Stimulated activated CD4-positive, alpha-beta T cell treated with anti-CD3 and anti-CD28 coated beads, Interleukin-1b, Interleukin-23, amount 100 ng/mL, for 4 hours (primary cell): Measurements from ENCODE around the gene EME2.

Source experiments
- DNase-seq, 2 donors: peaks; one replicate each; pipeline ENCODE4 v3.0.0-alpha.2; 2020; ENCODE audit warnings: low read depth in 2 of 2

Gene EME2

DNA sequence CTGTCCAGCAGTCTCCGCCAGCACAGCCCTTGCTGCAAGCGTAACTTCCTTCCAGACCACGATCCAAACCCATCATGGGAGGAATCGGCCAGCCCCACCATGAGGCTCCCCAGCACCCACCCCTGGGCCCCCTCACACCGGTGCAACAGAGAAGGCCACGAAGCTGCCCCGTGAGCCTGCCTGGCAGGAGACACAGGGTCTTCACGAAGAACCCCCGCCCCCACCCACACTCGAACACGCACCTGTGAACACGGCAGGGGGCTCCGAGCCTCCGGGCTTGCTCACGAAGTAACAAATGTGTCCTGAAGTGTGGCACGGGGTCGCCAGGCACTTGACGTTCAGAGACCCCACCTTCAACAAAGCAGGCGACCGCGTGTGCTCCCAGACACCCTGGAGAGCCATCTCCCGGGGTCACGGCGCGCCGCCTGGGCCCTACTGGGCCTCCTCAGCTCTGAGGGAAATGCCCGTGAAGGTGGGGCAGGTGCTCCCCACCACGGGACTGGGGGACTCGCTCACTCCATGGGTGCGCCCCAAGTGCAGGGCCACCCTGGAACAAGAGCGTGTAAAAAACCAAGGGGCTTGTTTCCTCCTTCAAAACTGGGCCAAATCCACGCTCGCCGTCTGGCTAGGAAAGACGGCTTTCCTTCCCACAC is 46.4 kb downstream of the EME2 start:
- no peak for DNase-seq

DNA sequence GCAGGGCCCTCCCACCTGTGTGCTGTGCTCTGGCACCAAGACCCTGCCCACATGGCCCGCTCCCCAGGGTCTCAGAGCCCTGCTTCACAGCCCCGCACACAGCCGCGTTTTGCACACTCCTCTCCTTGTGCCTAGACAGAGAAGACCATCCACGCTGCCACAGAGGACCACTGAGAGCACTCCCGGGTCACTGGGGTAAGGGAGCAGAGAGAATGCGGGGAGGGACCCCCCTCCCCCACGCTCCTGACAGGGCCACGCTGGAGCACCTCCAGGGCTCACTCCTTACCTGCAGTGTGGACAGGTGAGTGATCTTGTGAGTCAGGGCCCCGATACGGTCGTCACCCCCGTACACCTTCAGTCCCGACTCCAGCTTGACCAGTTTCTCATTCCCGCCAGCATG is 47.0 kb downstream of the EME2 start:
- no peak for DNase-seq

DNA sequence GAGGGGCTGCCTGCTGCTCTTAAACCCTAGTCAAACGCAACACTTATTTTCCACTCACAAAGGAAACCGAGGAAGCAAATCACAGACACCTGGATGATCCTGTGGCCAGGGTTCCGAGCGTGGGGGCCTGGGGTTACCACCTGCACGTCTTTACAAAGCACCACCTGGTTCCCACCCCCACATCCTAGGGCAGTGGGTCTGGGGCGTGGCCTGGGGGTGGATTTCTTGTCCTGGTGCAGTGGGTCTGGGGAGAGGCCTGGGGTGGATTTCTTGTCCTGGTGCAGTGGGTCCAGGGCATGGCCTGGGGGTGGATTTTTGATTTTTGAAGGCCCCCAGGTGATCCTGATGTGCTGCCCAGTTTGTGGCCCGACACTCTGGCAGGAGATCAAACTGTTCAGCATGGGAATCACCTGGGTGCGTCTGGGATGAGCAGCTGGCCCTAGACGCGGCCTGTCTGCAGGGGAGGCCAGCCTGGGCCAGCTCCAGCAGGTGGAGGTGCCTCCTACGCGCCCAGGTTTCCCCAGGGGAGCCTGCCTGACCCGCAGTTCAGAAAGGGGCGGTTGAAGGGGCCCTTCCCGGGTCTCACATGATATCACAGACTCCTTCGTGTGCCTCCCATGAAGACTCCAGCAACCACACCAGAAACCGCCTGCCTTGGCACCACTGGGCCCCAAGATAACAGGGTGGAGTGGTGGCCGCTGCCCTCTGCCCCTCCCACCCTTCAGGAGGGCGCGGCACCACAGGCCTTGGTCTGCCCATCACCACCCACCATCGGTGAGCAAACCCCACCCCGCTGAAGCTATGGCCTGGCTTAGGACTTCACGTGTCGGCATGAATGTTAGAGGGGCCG is 47.7 kb downstream of the EME2 start:
- DNase-seq: no peak

DNA sequence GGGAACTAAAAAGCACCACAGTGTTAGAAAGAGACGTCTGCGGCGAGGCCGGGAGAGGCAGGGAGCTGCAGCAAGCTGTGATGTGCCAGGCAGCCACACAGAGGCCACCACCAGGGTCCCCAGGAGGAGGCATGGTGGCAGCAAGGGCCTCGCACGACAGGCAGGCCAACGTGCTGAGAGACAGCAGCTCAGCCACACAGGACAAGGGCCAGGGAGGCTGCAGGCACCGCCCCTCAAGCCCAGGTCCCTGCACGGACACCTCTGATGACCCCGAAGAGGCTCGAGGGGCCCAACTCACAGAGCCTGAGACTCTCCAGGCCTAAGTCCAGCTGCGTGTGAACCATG is 48.3 kb downstream of the EME2 start:
- DNase-seq: no peak

DNA sequence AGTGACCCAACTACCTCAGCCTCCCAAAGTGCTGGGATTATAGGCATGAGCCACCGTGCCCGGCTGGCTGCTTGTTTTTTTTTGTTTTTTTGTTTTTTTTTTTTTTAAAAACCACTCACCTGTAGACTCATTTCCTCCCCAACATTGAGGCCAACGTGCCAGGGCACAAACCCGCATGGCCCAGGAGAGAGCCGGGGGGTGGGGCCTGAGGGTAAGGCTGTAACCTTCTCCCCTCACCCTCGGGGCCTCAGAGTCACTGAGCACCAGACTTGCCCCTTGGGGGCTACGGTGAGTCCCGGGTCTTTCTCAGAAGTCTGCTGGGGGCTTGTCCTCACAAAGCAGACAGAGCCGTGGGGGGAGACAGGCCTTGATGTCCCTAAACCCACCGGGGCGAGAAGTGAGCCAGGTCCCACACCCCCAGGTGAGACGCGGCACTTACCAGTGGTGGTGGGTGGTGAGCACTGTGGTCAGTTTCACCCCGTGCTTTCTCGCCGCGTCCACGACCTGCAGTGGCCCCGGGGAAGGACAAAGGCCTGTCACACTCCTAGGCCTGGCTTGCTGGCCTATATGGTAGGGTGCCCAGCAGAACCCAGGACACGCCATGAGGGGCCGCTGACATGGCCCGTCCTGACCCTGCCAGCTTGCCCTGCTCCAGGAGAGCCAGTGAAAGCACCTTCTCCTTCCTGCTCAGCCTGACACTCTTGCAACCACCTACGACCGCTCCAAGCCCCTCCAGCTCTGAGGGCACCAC is 49.4 kb downstream of the EME2 start:
- no peak for DNase-seq

DNA sequence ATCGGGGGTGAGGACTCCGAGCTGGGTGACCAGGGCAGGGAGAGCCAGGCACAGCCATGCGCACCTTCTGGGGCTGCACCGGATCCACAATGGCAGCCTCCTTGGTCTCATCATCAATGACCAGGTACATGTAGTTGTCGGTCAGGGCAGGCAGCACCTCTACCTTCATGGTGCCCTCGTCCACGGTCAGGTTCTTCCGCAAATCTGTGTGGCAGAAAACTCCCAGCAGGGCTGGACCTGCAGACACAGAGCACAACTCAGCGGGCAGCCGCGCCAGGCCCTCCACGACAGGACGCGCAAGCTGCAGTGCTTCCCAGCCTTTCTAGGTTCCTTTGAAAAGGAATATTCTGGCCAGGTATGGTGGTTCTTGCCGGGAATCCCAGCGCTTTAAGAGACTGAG is 50.2 kb downstream of the EME2 start:
- no peak for DNase-seq

DNA sequence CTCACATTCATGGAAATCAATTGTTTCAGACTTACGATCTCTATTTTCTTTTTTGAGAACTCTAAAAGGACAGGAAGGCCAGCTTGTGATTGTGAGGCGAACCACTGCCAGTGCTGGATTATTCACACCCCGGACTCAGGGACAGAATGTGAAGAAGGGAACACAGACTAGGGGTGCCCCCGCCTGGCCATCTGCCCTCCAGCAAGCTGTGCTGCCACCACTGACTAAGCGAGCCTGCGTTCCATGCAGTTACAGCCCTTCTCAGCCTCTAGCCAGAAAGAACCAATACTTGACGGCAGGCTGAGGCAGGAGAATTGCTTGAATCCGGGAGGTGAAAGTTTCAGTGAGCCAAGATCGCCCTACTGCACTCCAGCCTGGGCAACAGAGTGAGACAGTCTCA is 51.2 kb downstream of the EME2 start:
- no peak for DNase-seq

DNA sequence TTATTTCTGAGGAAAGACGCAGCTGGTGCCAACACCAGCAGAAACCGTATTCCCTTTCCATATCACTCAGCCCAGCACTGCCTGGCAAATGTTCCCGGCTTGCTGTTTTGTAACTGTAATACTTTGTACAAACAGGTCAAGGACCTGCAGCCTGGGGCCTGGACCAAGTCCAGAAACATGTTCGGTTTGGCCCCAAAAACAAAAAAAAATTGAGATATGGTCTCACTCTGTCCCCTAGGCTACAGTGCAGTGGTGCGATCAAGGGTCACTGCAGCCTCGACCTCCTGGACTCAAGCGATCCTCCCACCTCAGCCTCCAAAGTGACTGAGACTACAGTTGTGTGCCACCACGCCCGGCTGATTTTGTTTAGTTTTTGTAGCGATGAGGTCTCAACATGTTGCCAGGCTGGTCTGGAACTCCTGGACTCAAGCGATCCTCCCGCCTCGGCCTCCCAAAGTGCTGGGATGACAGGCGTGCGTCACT is 52.8 kb downstream of the EME2 start:
- no peak for DNase-seq
